ENCODE measurements around the gene CAMKK2.
"Not testable (repeated sequence)": the region's sequence is repeated elsewhere in the genome, so short reads cannot be mapped to it uniquely, and the experiment has no call there.

- TF ChIP-seq CTCF (conservative IDR thresholded peaks at IDR 0.05; ENCODE audit: low read length); EZH2phosphoT487 (IDR thresholded peaks at IDR 0.05; ENCODE audit: borderline replicate concordance): not testable (repeated sequence)
Observed at GRCh38 chr12:121310231-121310630, 13.7 kb upstream of the CAMKK2 start.
